GM12878 (cell line): Measurements from ENCODE around the gene LMX1A. TPM values are rescaled to one million over a fixed set of nuclear protein-coding genes. Genes with fewer than 3 reads are reported as not detected.

Source experiments
- ATAC-seq: fragments of 200-7000 bp; cut with Tn5 transposase; 3 replicates; pipeline ENCODE4 v1.9.1; 2020; ENCODE audit warnings: mild to moderate bottlenecking, moderate library complexity
- BruUV-seq: library from RNA; stranded (reverse); fragments of 400-500 nt; replicated peaks from 2 replicates; lab custom pipeline; 2021; lab: Mats Ljungman, UMichigan
- CTCF ChIA-PET: fragments of 300-600 bp; sonication (Branson Sonifier 250); formaldehyde crosslinking; extraction: SDS; loops from one replicate; lab custom pipeline; 2021; ENCODE audit warnings: inconsistent platforms; lab: Yijun Ruan, JAX
- POLR2A ChIA-PET: fragments of 350-600 bp; formaldehyde crosslinking; extraction: SDS; loops from one replicate; lab custom pipeline; 2021; ENCODE audit warnings: inconsistent platforms; lab: Charles Lee
- RAD21 ChIA-PET: fragments of 300-600 bp; sonication (Branson Sonifier 250); formaldehyde crosslinking; loops from one replicate; lab custom pipeline; 2023; ENCODE audit warnings: antibody characterized with exemption; ENCODE audit not compliant: unreplicated experiment; lab: Charles Lee
- SMC1A ChIA-PET: fragments of 300-600 bp; sonication (Branson Sonifier 250); formaldehyde crosslinking; loops from one replicate; lab custom pipeline; 2023; ENCODE audit not compliant: unreplicated experiment, uncharacterized antibody; lab: Charles Lee
- DNase-seq: peaks from one replicate; pipeline ENCODE4 v3.0.0-alpha.2; 2011; ENCODE audit warnings: low read depth, low spot score
- FAIRE-seq: peaks from 3 replicates; lab custom pipeline; 2011; peaks lifted over from hg19 to GRCh38; lab: Jason Lieb, UNC
- H2AFZ ChIP-seq: 2 replicates; pipeline ENCODE4 v1.6.0; 2011; ENCODE audit warnings: low read depth, low read length, control low read depth; ENCODE audit not compliant: control insufficient read depth
- H3K27ac ChIP-seq: 2 replicates; pipeline ENCODE4 v1.5.1; 2011; ENCODE audit warnings: control low read depth; ENCODE audit not compliant: control insufficient read depth, insufficient read depth
- H3K27me3 ChIP-seq, 2 experiments: replicated peaks in 1 of 2; 2 replicates each; pipeline versions ENCODE4 v1.6.0 to v1.6.1; 2011; ENCODE audit warnings: low read length in 1 of 2; ENCODE audit not compliant: control insufficient read depth in 2 of 2, insufficient read depth in 2 of 2
- H3K36me3 ChIP-seq, 2 experiments: 2 replicates each; pipeline ENCODE4 v1.5.1; 2011; ENCODE audit warnings: low read length in 1 of 2; ENCODE audit not compliant: control insufficient read depth in 2 of 2, insufficient read depth in 2 of 2
- H3K4me1 ChIP-seq: 2 replicates; pipeline ENCODE4 v1.6.1; 2011; ENCODE audit warnings: mild to moderate bottlenecking, low read length, moderate library complexity, mixed read lengths; ENCODE audit not compliant: control insufficient read depth, insufficient read depth
- H3K4me2 ChIP-seq: 2 replicates; pipeline ENCODE4 v1.6.0; 2011; ENCODE audit warnings: control low read depth; ENCODE audit not compliant: control insufficient read depth, insufficient read depth
- H3K4me3 ChIP-seq: fragments of 200-600 bp; sonication (generic); 2 replicates; pipeline ENCODE4 v1.5.1; 2016
- H3K79me2 ChIP-seq: 2 replicates; pipeline ENCODE4 v1.6.0; 2011; ENCODE audit warnings: low read length; ENCODE audit not compliant: control insufficient read depth, insufficient read depth
- H3K9ac ChIP-seq: 2 replicates; pipeline ENCODE4 v1.8.0; 2011; ENCODE audit warnings: low read length, control low read depth, mixed read lengths; ENCODE audit not compliant: control insufficient read depth, insufficient read depth
- H3K9me3 ChIP-seq: replicated peaks from 3 replicates; pipeline ENCODE4 v1.5.1; 2011; ENCODE audit warnings: mild to moderate bottlenecking, low read length; ENCODE audit not compliant: control insufficient read depth, insufficient read depth
- H4K20me1 ChIP-seq: 2 replicates; pipeline ENCODE4 v1.6.0; 2011; ENCODE audit not compliant: control insufficient read depth, insufficient read depth
- CBFB ChIP-seq: IDR thresholded peaks from 2 replicates; pipeline ENCODE4 v1.6.1; 2016; ENCODE audit warnings: antibody characterized with exemption, low read depth
- CBX3 ChIP-seq: fragments of 200-600 bp; sonication (generic); IDR thresholded peaks from 2 replicates; pipeline ENCODE4 v1.6.1; 2016; ENCODE audit warnings: low read depth, borderline replicate concordance
- FOS ChIP-seq: IDR thresholded peaks from 3 replicates; pipeline ENCODE4 v1.6.1; 2011; ENCODE audit warnings: borderline replicate concordance; ENCODE audit not compliant: insufficient read length; ENCODE audit errors: extremely low read depth
- GATAD2B ChIP-seq: fragments of 450-650 bp; conservative IDR thresholded peaks from 2 replicates; pipeline ENCODE4 v1.6.1; 2017; ENCODE audit warnings: low read depth, mild to moderate bottlenecking, moderate library complexity
- JUND ChIP-seq: IDR thresholded peaks from 2 replicates; pipeline ENCODE4 v1.6.1; 2012; ENCODE audit warnings: low read depth, mild to moderate bottlenecking, low read length, improper control_type of control experiment, moderate library complexity
- RCOR1 ChIP-seq: conservative IDR thresholded peaks from 2 replicates; pipeline ENCODE4 v1.6.1; 2012; ENCODE audit warnings: low read depth, low read length, improper control_type of control experiment
- SP1 ChIP-seq: IDR thresholded peaks from one replicate; pipeline ENCODE4 v1.6.1; 2011; ENCODE audit warnings: low read depth, low read length
- STAT1 ChIP-seq: fragments of 450-650 bp; conservative IDR thresholded peaks from 2 replicates; pipeline ENCODE4 v1.6.1; 2014; ENCODE audit warnings: antibody characterized with exemption, mild to moderate bottlenecking
- ZNF592 ChIP-seq: fragments of 450-650 bp; IDR thresholded peaks from 2 replicates; pipeline ENCODE4 v1.6.1; 2017; ENCODE audit warnings: mild to moderate bottlenecking, moderate library complexity
- ZZZ3 ChIP-seq: IDR thresholded peaks from 2 replicates; pipeline ENCODE4 v1.6.1; 2011; ENCODE audit warnings: low read depth; ENCODE audit not compliant: control insufficient read depth, insufficient read length
- in situ Hi-C: fragments of 300-500 bp; cut with MboI; formaldehyde crosslinking; loops from 9 replicates; pipeline ENCODE4 v1.14.3; 2018; ENCODE audit warnings: mixed read lengths
- intact Hi-C: fragments of 100-400 bp; cut with micrococcal nuclease; formaldehyde crosslinking; loops from one replicate; pipeline ENCODE4 v1.14.2; 2022; ENCODE audit not compliant: unreplicated experiment
- polyA plus RNA-seq, 11 experiments: library from polyadenylated mRNA; depleted of rRNA in 4 of 11; unstranded in 6 of 11; stranded (reverse) in 5 of 11; fragments of >200 nt; fragmentation: Nextera tagmentation in 4 of 11; fragmentation: Illumina TruSeq in 1 of 11; extraction: Ambion mirVana in 4 of 11; extraction: Trizol in 1 of 11; gene quantifications; 1 replicate in 1 of 11; 2 replicates in 10 of 11; pipeline versions ENCODE4 v1.2.1 to v1.2.3, GENCODE V29; 2011 to 2016; ENCODE audit warnings: inconsistent platforms in 2 of 11, missing spikeins in 2 of 11, low read depth in 1 of 11
- total RNA-seq, 4 experiments: library from RNA; depleted of rRNA in 3 of 4; stranded (reverse); fragments of >200 nt in 3 of 4; fragmentation: Illumina TruSeq in 1 of 4; extraction: Trizol in 1 of 4; gene quantifications; 2 replicates each; pipeline versions ENCODE4 v1.2.1 to v1.2.3, GENCODE V29; 2013 to 2021

The LMX1A gene
- total and polyA plus RNA-seq, 10 of the 15 experiments (the other 5 are each of a cell fraction or from before 2014, with no cell fraction given), result not detected

- no TSS peak for BruUV-seq
- no peak overlapping the region for H2AFZ ChIP-seq
- RAD21 ChIA-PET, result interaction anchor here (0.6 to 2.0 kb wide), 4 partner anchors 28 to 455 kb away, joined by 3 to 10 read pairs (median 4); no protein-coding TSS in a partner anchor
- H3K4me1 ChIP-seq, result peaks cover 9% of the 10 kb centered on the region; the same call in 1 of the 2 replicates
- peak; percentile 64 for FAIRE-seq
- H3K36me3 ChIP-seq, result no peaks in the 10 kb centered on the region
- no peak for TF ChIP-seq SP1
- no peak for TF ChIP-seq CBFB
- no peak for TF ChIP-seq CBX3
- TF ChIP-seq STAT1, result no peak
- TF ChIP-seq ZNF592, result no peak
- no peak for TF ChIP-seq GATAD2B
- no peak for TF ChIP-seq JUND
- no peak for TF ChIP-seq ZZZ3
- TF ChIP-seq FOS, result no peak
- TF ChIP-seq RCOR1, result no peak
- TF ChIP-seq, all 136 proteins: peak for 0
- ChIA-PET POLR2A (no interaction called here), CTCF (interaction anchor here (0.5 to 7.0 kb wide), 6 partner anchors 12 to 202 kb away, joined by 3 to 176 read pairs (median 5); no protein-coding TSS in a partner anchor), SMC1A (interaction anchor here (1.1 to 5.6 kb wide), 3 partner anchors 11 to 200 kb away, joined by 3 to 109 read pairs (median 4); no protein-coding TSS in a partner anchor)
- no peak overlapping the region for H3K27ac ChIP-seq
- in situ Hi-C loops, result no loop called here
- peak; percentile 9 for DNase-seq
- no peaks in the 10 kb centered on the region for H4K20me1 ChIP-seq
- H3K27me3 ChIP-seq, result peaks cover 0 to under 1% of the 10 kb centered on the region in 2 experiments; a peak in 2 of 4 replicates
- no peaks in the 10 kb centered on the region for H3K79me2 ChIP-seq
- H3K9me3 ChIP-seq, result no peaks in the 10 kb centered on the region
- intact Hi-C loops, result loop anchor here (10.0 kb wide), 3 partner anchors 259 to 429 kb away; partner anchors contain the start of gene UCK2
- no peak overlapping the region for H3K9ac ChIP-seq
- peak; percentile 29 for ATAC-seq
- no peak overlapping the region for H3K4me2 ChIP-seq
- H3K4me3 ChIP-seq, result no peak overlapping the region
These were observed 39.0 kb upstream of the LMX1A start for GRCh38 chr1:165395478-165395877.
